Measurements from ENCODE around the gene TOMT. TPM values are rescaled to one million over a fixed set of nuclear protein-coding genes. Genes with fewer than 3 reads are reported as not detected.
A peak's percentile ranks its signal among the peaks of the same experiment; 100 is the strongest.

Gene TOMT
- total and polyA plus RNA-seq, 2 of the 4 experiments (the other 2 are of a cell fraction): not detected

- POLR2A ChIA-PET (ENCODE audit: unreplicated experiment): no interaction called here
- intact Hi-C loops (cut with micrococcal nuclease): no loop called here
- BruUV-seq (replicated peaks): no TSS peak
Observed at GRCh38 chr11:72139500-72139899, 33.8 kb downstream of the TOMT start.

More at GRCh38 chr11:72139500-72139899, 33.8 kb downstream of the TOMT start:
- ATAC-seq (ENCODE audit: low read depth) (no peak), DNase-seq (no peak)
- Histone ChIP-seq H4K5ac (ENCODE audit: low read depth, low read length) (no peak overlapping the region), H3K4me3 (ENCODE audit: insufficient read depth, low read depth, low read length) (no peak overlapping the region), H3K4me2 (ENCODE audit: low read depth, low read length) (no peak overlapping the region), H3K23ac (ENCODE audit: low read depth, low read length) (no peak overlapping the region; the same call in 1 of the 2 replicates), H3K14ac (replicated peaks; ENCODE audit: low read depth, low read length) (peak overlapping the region; percentile 94), H2BK15ac (ENCODE audit: low read depth, low read length) (peak overlapping the region; percentile 93; the same call in 2 of the 3 replicates), H3K79me1 (ENCODE audit: low read depth in 1 of 2, low read length in 2 of 2) (no peaks in the 10 kb centered on the region), H3K27ac (ENCODE audit: insufficient read depth, low read length) (no peak overlapping the region), H3K4me1 (ENCODE audit: control insufficient read depth, insufficient read depth, low read length) (peaks cover 17% of the 10 kb centered on the region), H3K9ac (ENCODE audit: low read depth, low read length) (no peak overlapping the region), H4K20me1 (ENCODE audit: insufficient read depth, low read length) (no peaks in the 10 kb centered on the region), H3K27me3 (ENCODE audit: control insufficient read depth, insufficient read depth, low read length) (no peaks in the 10 kb centered on the region), H2AFZ (replicated peaks; ENCODE audit: low read length, poor library complexity) (no peak overlapping the region), H3K9me3 (ENCODE audit: control insufficient read depth, insufficient read depth, low read length) (no peaks in the 10 kb centered on the region), H2BK20ac (ENCODE audit: low read depth, low read length) (peak overlapping the region; percentile 97), H3K4ac (ENCODE audit: low read depth, low read length) (peak overlapping the region; percentile 98), H3K9me1 (ENCODE audit: insufficient read depth, low read length) (peaks cover 10% of the 10 kb centered on the region), H2BK5ac (ENCODE audit: low read depth, low read length, poor library complexity, severe bottlenecking) (peak overlapping the region; percentile 97), H3K56ac (ENCODE audit: extremely low read depth, insufficient read depth, low read length) (no peak overlapping the region), H4K91ac (ENCODE audit: insufficient read depth, low read depth, low read length) (peak overlapping the region; percentile 90), H3K18ac (ENCODE audit: low read depth, low read length) (no peak overlapping the region; the same call in 1 of the 2 replicates), H2AK5ac (ENCODE audit: low read depth, low read length) (peak overlapping the region; percentile 97; the same call in 1 of the 2 replicates), H2BK120ac (ENCODE audit: low read depth, low read length) (peak overlapping the region; percentile 97), H3K36me3 (ENCODE audit: control insufficient read depth, insufficient read depth, low read length) (no peaks in the 10 kb centered on the region), H2AK9ac (replicated peaks; ENCODE audit: low read depth, low read length, poor library complexity) (peak overlapping the region; percentile 23), H4K8ac (ENCODE audit: low read depth in 2 of 2, low read length in 2 of 2) (peak overlapping the region; percentile 80 to 88; a peak in 2 of 4 replicates)
- in situ Hi-C loops (cut with MboI; ENCODE audit: low sequenced_read_pairs): no loop called here
- dilution Hi-C loops (cut with HindIII; ENCODE audit: low sequenced_read_pairs, unreplicated experiment): no loop called here
- no CpG with 5 or more reads among the region's 11 CpGs for WGBS, 2 experiments (ENCODE audit: extremely low coverage in 2 of 2, insufficient read length in 1 of 2)
- CTCF ChIA-PET: no interaction called here
- no peak for TF ChIP-seq USF2 (IDR thresholded peaks at IDR 0.05; ENCODE audit: low read depth, low read length)
- no peak for TF ChIP-seq NFE2L2 (IDR thresholded peaks at IDR 0.05; ENCODE audit: low read depth, low read length)
- TF ChIP-seq FOS (IDR thresholded peaks at IDR 0.05; ENCODE audit: low read depth, low read length): no peak
- TF ChIP-seq BHLHE40 (IDR thresholded peaks at IDR 0.05; ENCODE audit: low read depth, low read length): no peak
- no peak for TF ChIP-seq MAZ (IDR thresholded peaks at IDR 0.05; ENCODE audit: borderline replicate concordance, low read depth, low read length)
- no peak for TF ChIP-seq CEBPB (IDR thresholded peaks at IDR 0.05; ENCODE audit: low read depth, low read length)
- TF ChIP-seq ELK1 (IDR thresholded peaks at IDR 0.05; ENCODE audit: borderline replicate concordance, low read depth, low read length): no peak
- no peak for TF ChIP-seq CTCF (conservative IDR thresholded peaks at IDR 0.05; ENCODE audit: low read depth, low read length)
- TF ChIP-seq CHD1 (IDR thresholded peaks at IDR 0.05; ENCODE audit: low read depth, low read length): no peak
- TF ChIP-seq MAFK (IDR thresholded peaks at IDR 0.05; ENCODE audit: low read depth, low read length): no peak
- no peak for TF ChIP-seq RFX5 (IDR thresholded peaks at IDR 0.05; ENCODE audit: low read depth, low read length)
- no peak for TF ChIP-seq RCOR1 (IDR thresholded peaks at IDR 0.05; ENCODE audit: insufficient replicate concordance, low read length)
- no peak for TF ChIP-seq MXI1 (IDR thresholded peaks at IDR 0.05; ENCODE audit: borderline replicate concordance, low read depth, low read length)
- no peak for TF ChIP-seq RAD21 (IDR thresholded peaks at IDR 0.05; ENCODE audit: low read length)
- TF ChIP-seq SMC3 (IDR thresholded peaks at IDR 0.05; ENCODE audit: low read depth, low read length): no peak
- no peak for TF ChIP-seq POLR2A (IDR thresholded peaks at IDR 0.05; ENCODE audit: low read depth, low read length)

All from IMR-90 (cell line).